Common myeloid progenitor, CD34-positive (primary cell): ENCODE results near the gene STMN1. TPM values are rescaled to one million over a fixed set of nuclear protein-coding genes. Genes with fewer than 3 reads are reported as not detected.

Experiments used
- CTCF ChIA-PET: fragments of 350-600 bp; sonication (Branson Sonifier 250); formaldehyde crosslinking; loops from one replicate; lab custom pipeline; 2021; ENCODE audit warnings: antibody characterized with exemption; lab: Charles Lee
- POLR2A ChIA-PET: fragments of 350-600 bp; sonication (Branson Sonifier 250); formaldehyde crosslinking; loops from one replicate; lab custom pipeline; 2021; ENCODE audit warnings: antibody characterized with exemption; lab: Charles Lee
- DNase-seq, 3 donors: peaks; one replicate each; pipeline versions ENCODE4 v3.0.0 to v3.0.0-alpha.2; 2013
- H3K27ac ChIP-seq, 2 experiments: 1 replicate in 1 of 2; 2 replicates in 1 of 2; pipeline ENCODE4 v1.7.0; 2013; ENCODE audit warnings: inconsistent platforms in 2 of 2, low read length in 2 of 2, mild to moderate bottlenecking in 2 of 2, low read depth in 1 of 2, moderate library complexity in 1 of 2; ENCODE audit not compliant: severe bottlenecking in 2 of 2, insufficient read depth in 1 of 2, poor library complexity in 1 of 2
- H3K27me3 ChIP-seq, 5 experiments: replicated peaks in 2 of 5; 1 replicate in 3 of 5; 2 replicates in 2 of 5; pipeline versions ENCODE4 v1.6.1 to v1.7.0; 2013; ENCODE audit warnings: low read length in 4 of 5, mild to moderate bottlenecking in 2 of 5, moderate library complexity in 2 of 5, inconsistent platforms in 1 of 5; ENCODE audit not compliant: insufficient read depth in 5 of 5, control insufficient read depth in 4 of 5
- H3K36me3 ChIP-seq, 4 experiments: 1 replicate in 2 of 4; 2 replicates in 2 of 4; pipeline versions ENCODE4 v1.6.1 to v1.7.0; 2013; ENCODE audit warnings: low read length in 3 of 4, control low read depth in 1 of 4, mild to moderate bottlenecking in 1 of 4; ENCODE audit not compliant: control insufficient read depth in 4 of 4, insufficient read depth in 4 of 4
- H3K4me1 ChIP-seq, 4 experiments: 1 replicate in 3 of 4; 2 replicates in 1 of 4; pipeline versions ENCODE4 v1.6.1 to v1.7.1; 2013; ENCODE audit warnings: low read length in 3 of 4, mild to moderate bottlenecking in 3 of 4, control low read depth in 1 of 4, inconsistent platforms in 1 of 4, moderate library complexity in 1 of 4; ENCODE audit not compliant: control insufficient read depth in 4 of 4, insufficient read depth in 4 of 4; ENCODE audit errors: control extremely low read depth in 1 of 4
- H3K4me3 ChIP-seq, 7 experiments: 1 replicate in 4 of 7; 2 replicates in 3 of 7; pipeline versions ENCODE4 v1.5.1 to v1.7.0; 2013; ENCODE audit warnings: mild to moderate bottlenecking in 7 of 7, low read length in 6 of 7, moderate library complexity in 6 of 7, inconsistent platforms in 2 of 7, low read depth in 2 of 7, control low read depth in 1 of 7; ENCODE audit not compliant: insufficient read depth in 4 of 7, control insufficient read depth in 1 of 7; ENCODE audit errors: extremely low read depth in 1 of 7
- H3K9me3 ChIP-seq, 5 experiments: 1 replicate in 4 of 5; 2 replicates in 1 of 5; pipeline versions ENCODE4 v1.6.1 to v1.7.1; 2013; ENCODE audit warnings: low read length in 4 of 5, mild to moderate bottlenecking in 2 of 5, inconsistent platforms in 1 of 5, low read depth in 1 of 5, moderate library complexity in 1 of 5; ENCODE audit not compliant: control insufficient read depth in 4 of 5, insufficient read depth in 2 of 5; ENCODE audit errors: control extremely low read depth in 1 of 5
- WGBS: methylation state at CpG from one replicate; pipeline ENCODE4 v1.1.5; 2013; ENCODE audit not compliant: insufficient coverage; 5-methylcytosine and 5-hydroxymethylcytosine counted together
- polyA plus RNA-seq: library from polyadenylated mRNA; unstranded; fragments of 120-200 nt; gene quantifications from one replicate; pipeline ENCODE4 v1.2.1, GENCODE V29; 2013

The STMN1 gene
- polyA plus RNA-seq: 462 TPM

DNA sequence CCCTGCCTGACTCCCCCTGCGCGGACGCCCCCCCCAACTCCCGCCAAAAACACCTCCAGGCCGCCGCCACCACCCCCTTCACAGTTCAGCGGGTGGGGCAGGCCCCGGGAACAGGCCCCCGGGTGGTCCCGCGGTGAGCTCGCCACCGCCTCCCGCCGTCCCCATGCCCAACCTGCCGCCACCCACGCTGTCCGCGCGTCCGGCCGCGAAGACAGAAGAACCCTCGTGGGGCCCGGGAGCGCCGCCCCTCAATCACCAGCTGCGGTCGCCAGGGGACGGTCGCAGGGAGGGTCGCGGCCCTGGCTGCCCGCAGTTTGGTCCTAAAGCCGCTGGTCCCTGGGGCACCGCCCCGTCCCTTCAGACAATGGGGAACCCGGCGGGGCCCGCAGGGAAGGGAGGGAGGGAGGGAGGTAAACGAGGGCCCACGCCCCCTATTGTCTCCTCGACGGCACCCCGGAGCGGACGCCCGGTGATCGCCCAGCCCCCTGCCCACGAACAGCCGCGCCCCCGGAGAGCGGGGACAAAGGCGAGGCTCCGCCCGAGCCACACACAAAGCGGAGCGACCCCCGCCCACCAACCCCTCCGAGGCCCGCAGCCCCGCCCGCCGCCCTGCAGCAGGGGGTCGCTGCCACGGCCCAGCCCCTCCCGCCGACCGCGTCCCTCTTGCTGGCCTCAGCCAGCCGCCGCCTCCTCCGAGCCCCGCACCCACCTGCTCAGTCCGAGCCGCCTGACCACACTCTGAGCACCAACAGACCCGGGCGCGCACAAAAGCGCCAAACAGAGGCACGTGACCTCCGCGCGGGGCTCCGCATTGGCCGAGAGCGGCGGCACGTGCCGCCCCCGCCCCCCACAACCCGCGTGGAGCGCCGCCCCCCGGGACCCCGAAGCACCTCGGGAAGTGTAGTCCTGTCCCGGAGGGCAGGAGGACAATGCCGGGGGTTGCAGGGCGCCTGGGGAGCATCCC lies at the start of gene STMN1:
Gene STMN1, minus strand, starts transcription at position 740 of the 964 bp plus-strand sequence. CDS start 1,743 bp downstream, outside the sequence.
- Histone ChIP-seq H3K36me3 (peaks cover 8 to 36% (median 18%) of the 10 kb centered on the region in 4 experiments), H3K27me3 (peaks cover 0 to 3% (median 0%) of the 10 kb centered on the region in 5 experiments), H3K27ac (peak within 1 kb of the TSS; percentile 67 to 79), H3K4me1 (peaks cover 8 to 29% (median 21%) of the 10 kb centered on the region in 4 experiments), H3K9me3 (no peaks in the 10 kb centered on the region), H3K4me3 (peak within 1 kb of the TSS; percentile 83 to 99 (median 89))
- ChIA-PET CTCF (interaction anchor here (0.9 to 20.1 kb wide), 6 partner anchors 11 to 93 kb away, joined by 3 to 368 read pairs (median 4); partner anchors contain the start of gene PAFAH2), POLR2A (interaction anchor here (0.7 to 1.9 kb wide), 4 partner anchors 8 to 91 kb away, joined by 4 to 7 read pairs (median 4); no protein-coding TSS in a partner anchor)
- peak; percentile 88 to 94 (median 93) for DNase-seq
- WGBS: 0% methylated on average over 74 of the region's 102 CpGs

DNA sequence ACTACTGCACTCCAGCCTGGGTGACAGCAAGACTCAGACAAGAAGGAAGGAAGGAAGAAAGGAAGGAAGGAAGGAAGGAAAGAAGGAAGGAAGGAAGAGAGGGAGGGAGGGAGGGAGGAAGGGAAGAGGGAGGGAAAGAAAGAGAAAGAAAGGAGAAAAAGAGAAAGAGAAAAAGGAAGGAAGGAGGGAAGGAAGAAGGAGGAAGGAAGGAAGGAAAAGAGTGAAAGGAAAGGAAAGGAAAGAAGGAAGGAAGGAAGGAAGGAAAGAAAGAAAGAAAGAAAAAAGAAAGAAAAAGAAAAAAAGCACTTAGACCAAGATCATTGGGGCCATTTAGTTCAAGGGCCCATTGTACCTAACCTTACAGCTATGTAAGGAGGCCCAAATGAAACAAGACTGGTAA lies 49.3 kb upstream of the STMN1 start:
- ChIA-PET POLR2A (no interaction called here), CTCF (interaction anchor here (1.1 to 2.1 kb wide), 3 partner anchors 13 to 60 kb away, joined by 4 to 5 read pairs (median 4); partner anchors contain the start of gene PAFAH2)
- Histone ChIP-seq H3K27ac (no peak overlapping the region), H3K4me1 (peaks cover 0 to 4% (median 0%) of the 10 kb centered on the region in 4 experiments), H3K4me3 (no peak overlapping the region), H3K36me3 (peaks cover 0 to 26% (median 14%) of the 10 kb centered on the region in 4 experiments), H3K27me3 (no peaks in the 10 kb centered on the region), H3K9me3 (peaks cover 0 to 5% (median 4%) of the 10 kb centered on the region in 5 experiments)
- DNase-seq: no peak

DNA sequence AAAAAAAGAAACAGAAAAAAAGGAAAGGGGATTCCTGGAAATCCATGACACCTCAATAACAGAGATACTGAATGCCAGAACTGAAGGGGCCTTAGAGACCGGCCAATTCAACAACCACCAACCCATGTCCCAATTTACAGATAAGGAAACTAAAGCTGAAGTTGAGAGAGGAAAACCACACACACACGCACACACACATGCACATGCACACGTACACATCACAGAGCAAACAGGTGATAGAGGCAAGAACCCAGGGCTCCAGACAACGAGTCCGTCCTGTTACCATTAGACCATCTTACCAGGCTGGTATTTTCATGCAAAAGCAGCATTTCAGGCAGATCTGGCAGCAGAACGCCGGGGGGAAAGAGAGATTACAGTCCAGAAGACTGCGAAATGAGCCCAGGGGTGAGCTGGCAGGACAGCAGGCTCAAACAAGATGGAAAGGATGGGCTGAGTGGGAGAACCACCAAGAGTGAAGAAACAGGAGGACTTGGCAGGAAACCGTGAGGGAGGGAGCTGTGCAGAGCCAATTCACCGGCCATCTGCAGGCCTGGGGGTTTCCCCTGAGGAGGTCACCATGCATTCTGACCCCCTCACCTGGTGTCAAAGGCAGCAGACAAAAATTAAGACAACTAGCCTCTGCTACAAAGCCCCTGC lies 48.2 kb upstream of the STMN1 start:
- POLR2A ChIA-PET: no interaction called here
- H3K27me3 ChIP-seq: no peaks in the 10 kb centered on the region
- H3K4me1 ChIP-seq: peaks cover 0 to 4% (median 0%) of the 10 kb centered on the region in 4 experiments
- peaks cover 0 to 18% (median 11%) of the 10 kb centered on the region in 4 experiments for H3K36me3 ChIP-seq
- WGBS: 93% methylated on average over 6 of the region's 10 CpGs
- peaks cover 0 to 5% (median 4%) of the 10 kb centered on the region in 5 experiments for H3K9me3 ChIP-seq
- no peak overlapping the region for H3K27ac ChIP-seq
- DNase-seq: peak in 1 of 3 donors; percentile 13
- CTCF ChIA-PET: interaction anchor here (0.9 to 2.1 kb wide), 2 partner anchors 36 to 59 kb away, joined by 3 to 5 read pairs; no protein-coding TSS in a partner anchor
- H3K4me3 ChIP-seq: no peak overlapping the region

DNA sequence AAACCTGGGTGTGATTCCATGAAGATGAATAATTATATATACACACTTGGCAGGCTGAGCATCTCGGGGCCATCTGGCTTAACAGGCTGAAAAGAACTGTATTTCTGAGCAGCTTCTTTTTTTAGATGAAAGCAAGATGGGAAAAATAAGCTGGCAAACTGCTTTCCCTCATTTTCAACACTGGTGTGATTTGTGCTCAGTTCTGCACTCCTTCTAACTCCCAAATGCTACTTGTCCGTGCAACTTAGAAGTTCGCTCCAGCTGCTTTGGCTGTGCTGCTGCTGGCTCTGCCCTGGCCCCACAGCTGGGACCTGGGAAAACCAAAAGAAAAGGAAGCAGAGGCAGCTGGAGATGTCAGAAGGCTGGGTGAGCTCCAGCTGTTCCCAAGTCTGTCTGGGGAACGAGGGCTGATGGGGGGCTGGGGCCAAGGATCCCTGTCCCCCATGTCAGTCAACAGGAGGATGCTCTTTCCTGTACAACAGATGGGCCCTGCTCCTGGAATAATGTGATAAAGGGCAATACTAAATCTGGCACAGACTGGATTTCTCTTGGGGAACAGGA lies 46.7 kb upstream of the STMN1 start:
- POLR2A ChIA-PET: no interaction called here
- Histone ChIP-seq H3K36me3 (peaks cover 0 to 5% (median 2%) of the 10 kb centered on the region in 4 experiments), H3K4me3 (no peak overlapping the region), H3K27ac (no peak overlapping the region), H3K4me1 (peaks cover 0 to 4% (median 0%) of the 10 kb centered on the region in 4 experiments), H3K27me3 (no peaks in the 10 kb centered on the region), H3K9me3 (no peaks in the 10 kb centered on the region)
- 95% methylated on average over 2 of the region's 4 CpGs for WGBS
- CTCF ChIA-PET: no interaction called here
- no peak for DNase-seq

DNA sequence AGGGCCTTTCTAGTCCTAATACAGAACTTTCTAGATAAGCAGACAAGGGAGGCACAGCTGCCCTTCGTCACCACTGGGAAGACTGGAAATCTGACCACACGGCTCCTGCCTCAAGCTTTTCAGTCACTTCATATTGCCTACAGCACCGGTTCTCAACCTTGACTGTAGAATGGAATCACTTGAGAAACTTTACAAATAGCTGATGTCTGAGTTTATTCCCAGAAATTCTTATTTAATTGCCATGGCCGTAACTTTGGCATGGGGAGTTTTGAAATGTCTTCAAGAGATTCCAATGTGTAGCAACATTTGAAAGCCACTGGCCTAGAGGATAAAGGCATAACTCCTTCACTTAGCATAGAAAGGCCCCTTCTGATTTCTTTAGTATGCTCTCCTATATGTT lies 42.4 kb upstream of the STMN1 start:
- POLR2A ChIA-PET: no interaction called here
- Histone ChIP-seq H3K36me3 (no peaks in the 10 kb centered on the region), H3K9me3 (peaks cover 0 to 11% (median 2%) of the 10 kb centered on the region in 5 experiments), H3K27ac (no peak overlapping the region), H3K27me3 (no peaks in the 10 kb centered on the region), H3K4me1 (no peaks in the 10 kb centered on the region), H3K4me3 (no peak overlapping the region)
- 100% methylated on average over 2 of the region's 4 CpGs for WGBS
- CTCF ChIA-PET: no interaction called here
- DNase-seq: no peak

DNA sequence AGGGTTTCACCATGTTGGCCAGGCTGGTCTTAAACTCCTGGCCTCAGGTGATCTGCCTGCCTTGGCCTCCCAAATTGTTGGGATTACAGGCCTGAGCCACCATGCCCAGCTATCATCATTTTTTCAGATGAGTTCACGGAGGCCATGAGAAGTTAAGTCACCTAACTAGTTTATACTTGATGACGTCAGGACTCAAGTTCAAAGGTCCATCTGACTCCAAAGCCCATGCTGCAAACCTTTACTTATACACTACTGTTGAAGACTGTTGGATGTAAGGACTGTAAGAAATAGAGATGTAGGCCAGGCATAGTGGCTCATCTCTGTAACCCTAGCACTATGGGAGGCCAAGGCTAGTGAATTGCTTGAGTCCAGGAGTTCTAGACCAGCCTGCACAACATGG lies 40.8 kb upstream of the STMN1 start:
- H3K4me3 ChIP-seq: no peak overlapping the region
- ChIA-PET CTCF (no interaction called here), POLR2A (no interaction called here)
- H3K4me1 ChIP-seq: no peaks in the 10 kb centered on the region
- H3K27me3 ChIP-seq: no peaks in the 10 kb centered on the region
- H3K9me3 ChIP-seq: peaks cover 0 to 19% (median 6%) of the 10 kb centered on the region in 5 experiments
- WGBS: 100% methylated on average over 1 of the region's 2 CpGs
- no peak overlapping the region for H3K27ac ChIP-seq
- DNase-seq: no peak
- H3K36me3 ChIP-seq: peaks cover 0 to 2% (median 0%) of the 10 kb centered on the region in 4 experiments
